Spleen (tissue), 7 donors: ENCODE measurements around the gene TRAM1L1.

Source experiments
- CTCF ChIP-seq, 11 experiments: fragments of 200-600 bp in 7 of 11; fragments of 450-650 bp in 4 of 11; sonication (generic) in 4 of 11; IDR thresholded peaks in 8 of 11; conservative IDR thresholded peaks in 3 of 11; 1 replicate in 7 of 11; 2 replicates in 4 of 11; pipeline versions ENCODE4 v1.4.0 to v1.8.0; 2016 to 2021; ENCODE audit warnings: antibody characterized with exemption in 11 of 11, inconsistent platforms in 4 of 11, mild to moderate bottlenecking in 1 of 11
- POLR2A ChIP-seq, 3 donors: fragments of 450-650 bp; IDR thresholded peaks; one replicate each; pipeline ENCODE4 v1.5.1; 2017; ENCODE audit warnings: antibody characterized with exemption in 3 of 3, mild to moderate bottlenecking in 1 of 3
- POLR2AphosphoS5 ChIP-seq, 3 donors: sonication (generic); formaldehyde crosslinking; IDR thresholded peaks; one replicate each; pipeline ENCODE4 v1.5.1; 2017; ENCODE audit warnings: antibody characterized with exemption in 3 of 3
- donor health status: DM: no; HTN: no; CAD: no; lungs with moderate emphysema.
- donor health status: DM: no; HTN: no; CAD: no.
- donor health status: DM: no; HTN: no; CAD: no.

- TF ChIP-seq CTCF (IDR thresholded peaks at IDR 0.05 in 8 of 11, conservative IDR thresholded peaks at IDR 0.05 in 3 of 11) (no peak), POLR2A (IDR thresholded peaks at IDR 0.05) (no peak), POLR2AphosphoS5 (IDR thresholded peaks at IDR 0.05) (no peak)
Measured at GRCh38 chr4:117093571-117093970, 8.2 kb upstream of the TRAM1L1 start.
